ENCODE results near the gene CACNA2D2. TPM values are rescaled to one million over a fixed set of nuclear protein-coding genes. Genes with fewer than 3 reads are reported as not detected.

CACNA2D2 gene
- total RNA-seq, 1 experiment from 2014 or later: not detected

- no peaks in the 10 kb centered on the region for H3K36me3 ChIP-seq (ENCODE audit: insufficient read depth, low read length)
- H3K9me3 ChIP-seq (ENCODE audit: low read length): no peaks in the 10 kb centered on the region
- H3K4me1 ChIP-seq (ENCODE audit: low read length): no peaks in the 10 kb centered on the region
- no peak overlapping the region for H2AFZ ChIP-seq (ENCODE audit: low read length)
- H3K9me2 ChIP-seq (replicated peaks; ENCODE audit: insufficient read depth, low read length): no peaks in the 10 kb centered on the region
- H4K20me1 ChIP-seq (ENCODE audit: insufficient read depth, low read depth, low read length): no peaks in the 10 kb centered on the region
- no peak overlapping the region for H3K4me2 ChIP-seq (ENCODE audit: low read depth, low read length, poor library complexity, severe bottlenecking)
- H3K27me3 ChIP-seq (ENCODE audit: low read length): no peaks in the 10 kb centered on the region
- H3K79me2 ChIP-seq (ENCODE audit: low read length): no peaks in the 10 kb centered on the region
- no peak for DNase-seq
- no peak overlapping the region for H3K4me3 ChIP-seq (ENCODE audit: low read length)
- H3K27ac ChIP-seq (ENCODE audit: low read length): no peak overlapping the region
- no peak overlapping the region for H3K9ac ChIP-seq (ENCODE audit: low read length)
Measured at GRCh38 chr3:50444782-50445181, 58.7 kb downstream of the CACNA2D2 start.

- Histone ChIP-seq H3K4me1 (ENCODE audit: low read length) (no peaks in the 10 kb centered on the region), H4K20me1 (ENCODE audit: insufficient read depth, low read depth, low read length) (no peaks in the 10 kb centered on the region), H3K4me2 (ENCODE audit: low read depth, low read length, poor library complexity, severe bottlenecking) (no peak overlapping the region), H3K4me3 (ENCODE audit: low read length) (no peak overlapping the region), H3K9me2 (replicated peaks; ENCODE audit: insufficient read depth, low read length) (no peaks in the 10 kb centered on the region), H3K9me3 (ENCODE audit: low read length) (no peaks in the 10 kb centered on the region), H3K9ac (ENCODE audit: low read length) (no peak overlapping the region), H3K79me2 (ENCODE audit: low read length) (no peaks in the 10 kb centered on the region), H3K27me3 (ENCODE audit: low read length) (no peaks in the 10 kb centered on the region), H3K27ac (ENCODE audit: low read length) (no peak overlapping the region), H3K36me3 (ENCODE audit: insufficient read depth, low read length) (no peaks in the 10 kb centered on the region), H2AFZ (ENCODE audit: low read length) (no peak overlapping the region)
- DNase-seq: no peak
Measured at GRCh38 chr3:50444213-50444612, 59.2 kb downstream of the CACNA2D2 start.

GRCh38 chr3:50442945-50443579 is 60.4 kb downstream of the CACNA2D2 start:
- H3K9ac ChIP-seq (ENCODE audit: low read length): no peak overlapping the region
- no peak overlapping the region for H3K4me2 ChIP-seq (ENCODE audit: low read depth, low read length, poor library complexity, severe bottlenecking)
- no peak overlapping the region for H3K4me3 ChIP-seq (ENCODE audit: low read length)
- H3K9me2 ChIP-seq (replicated peaks; ENCODE audit: insufficient read depth, low read length): no peaks in the 10 kb centered on the region
- H3K9me3 ChIP-seq (ENCODE audit: low read length): no peaks in the 10 kb centered on the region
- H3K36me3 ChIP-seq (ENCODE audit: insufficient read depth, low read length): no peaks in the 10 kb centered on the region
- H3K27ac ChIP-seq (ENCODE audit: low read length): no peak overlapping the region
- H3K79me2 ChIP-seq (ENCODE audit: low read length): no peaks in the 10 kb centered on the region
- H3K27me3 ChIP-seq (ENCODE audit: low read length): no peaks in the 10 kb centered on the region
- H3K4me1 ChIP-seq (ENCODE audit: low read length): no peaks in the 10 kb centered on the region
- no peak for DNase-seq
- 0 out of 2 replicates have a peak, but pooled peaks cover 7% of the 10 kb centered on the region for H4K20me1 ChIP-seq (ENCODE audit: insufficient read depth, low read depth, low read length)
- H2AFZ ChIP-seq (ENCODE audit: low read length): no peak overlapping the region

GRCh38 chr3:50441424-50442217 is 61.8 kb downstream of the CACNA2D2 start:
- DNase-seq: no peak
- Histone ChIP-seq H3K4me3 (ENCODE audit: low read length) (no peak overlapping the region), H3K9me2 (replicated peaks; ENCODE audit: insufficient read depth, low read length) (no peaks in the 10 kb centered on the region), H2AFZ (ENCODE audit: low read length) (no peak overlapping the region), H3K79me2 (ENCODE audit: low read length) (no peaks in the 10 kb centered on the region), H3K9ac (ENCODE audit: low read length) (no peak overlapping the region), H3K9me3 (ENCODE audit: low read length) (no peaks in the 10 kb centered on the region), H3K4me1 (ENCODE audit: low read length) (no peaks in the 10 kb centered on the region), H3K4me2 (ENCODE audit: low read depth, low read length, poor library complexity, severe bottlenecking) (no peak overlapping the region), H4K20me1 (ENCODE audit: insufficient read depth, low read depth, low read length) (0 out of 2 replicates have a peak, but pooled peaks cover 7% of the 10 kb centered on the region), H3K27me3 (ENCODE audit: low read length) (no peaks in the 10 kb centered on the region), H3K27ac (ENCODE audit: low read length) (no peak overlapping the region), H3K36me3 (ENCODE audit: insufficient read depth, low read length) (no peaks in the 10 kb centered on the region)

GRCh38 chr3:50436114-50436674 is 67.2 kb downstream of the CACNA2D2 start:
- no peaks in the 10 kb centered on the region for H3K27me3 ChIP-seq (ENCODE audit: low read length)
- no peak overlapping the region for H3K27ac ChIP-seq (ENCODE audit: low read length)
- no peak overlapping the region for H3K4me2 ChIP-seq (ENCODE audit: low read depth, low read length, poor library complexity, severe bottlenecking)
- no peak overlapping the region for H3K9ac ChIP-seq (ENCODE audit: low read length)
- H3K9me3 ChIP-seq (ENCODE audit: low read length): no peaks in the 10 kb centered on the region
- H3K4me3 ChIP-seq (ENCODE audit: low read length): no peak overlapping the region
- no peaks in the 10 kb centered on the region for H3K36me3 ChIP-seq (ENCODE audit: insufficient read depth, low read length)
- DNase-seq: peak; percentile 89
- H2AFZ ChIP-seq (ENCODE audit: low read length): no peak overlapping the region
- no peaks in the 10 kb centered on the region for H3K79me2 ChIP-seq (ENCODE audit: low read length)
- peaks cover 7% of the 10 kb centered on the region; the same call in 1 of the 2 replicates for H4K20me1 ChIP-seq (ENCODE audit: insufficient read depth, low read depth, low read length)
- H3K9me2 ChIP-seq (replicated peaks; ENCODE audit: insufficient read depth, low read length): no peaks in the 10 kb centered on the region
- no peaks in the 10 kb centered on the region for H3K4me1 ChIP-seq (ENCODE audit: low read length)

- H3K9ac ChIP-seq (ENCODE audit: low read length): no peak overlapping the region
- H3K27ac ChIP-seq (ENCODE audit: low read length): no peak overlapping the region
- DNase-seq: no peak
- H3K27me3 ChIP-seq (ENCODE audit: low read length): no peaks in the 10 kb centered on the region
- H4K20me1 ChIP-seq (ENCODE audit: insufficient read depth, low read depth, low read length): peaks cover 7% of the 10 kb centered on the region; the same call in 1 of the 2 replicates
- H3K36me3 ChIP-seq (ENCODE audit: insufficient read depth, low read length): no peaks in the 10 kb centered on the region
- H3K4me3 ChIP-seq (ENCODE audit: low read length): no peak overlapping the region
- no peaks in the 10 kb centered on the region for H3K9me3 ChIP-seq (ENCODE audit: low read length)
- H2AFZ ChIP-seq (ENCODE audit: low read length): no peak overlapping the region
- H3K4me1 ChIP-seq (ENCODE audit: low read length): no peaks in the 10 kb centered on the region
- H3K9me2 ChIP-seq (replicated peaks; ENCODE audit: insufficient read depth, low read length): no peaks in the 10 kb centered on the region
- no peaks in the 10 kb centered on the region for H3K79me2 ChIP-seq (ENCODE audit: low read length)
- no peak overlapping the region for H3K4me2 ChIP-seq (ENCODE audit: low read depth, low read length, poor library complexity, severe bottlenecking)
Measured at GRCh38 chr3:50435371-50436113, 67.9 kb downstream of the CACNA2D2 start.

- no peak overlapping the region for H3K27ac ChIP-seq (ENCODE audit: low read length)
- peaks cover 6% of the 10 kb centered on the region; the same call in 1 of the 2 replicates for H4K20me1 ChIP-seq (ENCODE audit: insufficient read depth, low read depth, low read length)
- H3K9me2 ChIP-seq (replicated peaks; ENCODE audit: insufficient read depth, low read length): no peaks in the 10 kb centered on the region
- H3K9me3 ChIP-seq (ENCODE audit: low read length): no peaks in the 10 kb centered on the region
- no peak overlapping the region for H2AFZ ChIP-seq (ENCODE audit: low read length)
- H3K4me3 ChIP-seq (ENCODE audit: low read length): no peak overlapping the region
- no peak overlapping the region for H3K9ac ChIP-seq (ENCODE audit: low read length)
- no peaks in the 10 kb centered on the region for H3K27me3 ChIP-seq (ENCODE audit: low read length)
- no peaks in the 10 kb centered on the region for H3K36me3 ChIP-seq (ENCODE audit: insufficient read depth, low read length)
- no peaks in the 10 kb centered on the region for H3K79me2 ChIP-seq (ENCODE audit: low read length)
- no peak overlapping the region for H3K4me2 ChIP-seq (ENCODE audit: low read depth, low read length, poor library complexity, severe bottlenecking)
- DNase-seq: no peak
- no peaks in the 10 kb centered on the region for H3K4me1 ChIP-seq (ENCODE audit: low read length)
Measured at GRCh38 chr3:50433954-50434353, 69.5 kb downstream of the CACNA2D2 start.

Data from Karpas-422 (cell line).